Progenitor cell of endocrine pancreas (in vitro differentiated cells): ENCODE data around the gene SLC45A1. TPM values are rescaled to one million over a fixed set of nuclear protein-coding genes. Genes with fewer than 3 reads are reported as not detected.

ENCODE experiments used
- DNase-seq: peaks from one replicate; pipeline ENCODE4 v3.0.0; 2021; ENCODE audit warnings: low spot score; ENCODE audit not compliant: unreplicated experiment
- H3K27ac Mint-ChIP-seq: 2 replicates; pipeline ENCODE4 v1.8.0; 2021; ENCODE audit warnings: mild to moderate bottlenecking, moderate library complexity, mixed read lengths
- H3K27me3 Mint-ChIP-seq: 2 replicates; pipeline ENCODE4 v1.8.0; 2021; ENCODE audit warnings: mixed read lengths
- H3K36me3 Mint-ChIP-seq: 2 replicates; pipeline ENCODE4 v1.8.0; 2022; ENCODE audit warnings: mixed read lengths; ENCODE audit not compliant: insufficient read depth
- H3K4me1 Mint-ChIP-seq: 2 replicates; pipeline ENCODE4 v1.8.0; 2021; ENCODE audit warnings: low read depth, mixed read lengths
- H3K4me3 Mint-ChIP-seq: 2 replicates; pipeline ENCODE4 v1.8.0; 2021; ENCODE audit warnings: low read depth, mild to moderate bottlenecking, moderate library complexity, mixed read lengths
- H3K9me3 Mint-ChIP-seq: 2 replicates; pipeline ENCODE4 v1.8.0; 2021; ENCODE audit warnings: low read depth, mixed read lengths
- total RNA-seq: library from RNA; stranded (reverse); gene quantifications from 2 replicates; pipeline ENCODE4 v1.2.1, GENCODE V29; 2021
- TF ChIP-seq, protein P1 (sequence below): fragments of 200-600 bp; sonication (generic); IDR thresholded peaks from one replicate; pipeline ENCODE4 v1.5.0; 2021; ENCODE audit warnings: antibody characterized with exemption, mild to moderate bottlenecking; ENCODE audit not compliant: unreplicated experiment

The SLC45A1 gene
- total RNA-seq, 1 donor from 2014 or later: 0.86 TPM

- Mint-ChIP-seq H3K4me1 (peaks cover 2% of the 10 kb centered on the region), H3K9me3 (no peaks in the 10 kb centered on the region), H3K36me3 (peaks cover 1% of the 10 kb centered on the region), H3K27ac (peak overlapping the region; percentile 37), H3K4me3 (no peak overlapping the region), H3K27me3 (no peaks in the 10 kb centered on the region)
- TF ChIP-seq, protein P1, sequence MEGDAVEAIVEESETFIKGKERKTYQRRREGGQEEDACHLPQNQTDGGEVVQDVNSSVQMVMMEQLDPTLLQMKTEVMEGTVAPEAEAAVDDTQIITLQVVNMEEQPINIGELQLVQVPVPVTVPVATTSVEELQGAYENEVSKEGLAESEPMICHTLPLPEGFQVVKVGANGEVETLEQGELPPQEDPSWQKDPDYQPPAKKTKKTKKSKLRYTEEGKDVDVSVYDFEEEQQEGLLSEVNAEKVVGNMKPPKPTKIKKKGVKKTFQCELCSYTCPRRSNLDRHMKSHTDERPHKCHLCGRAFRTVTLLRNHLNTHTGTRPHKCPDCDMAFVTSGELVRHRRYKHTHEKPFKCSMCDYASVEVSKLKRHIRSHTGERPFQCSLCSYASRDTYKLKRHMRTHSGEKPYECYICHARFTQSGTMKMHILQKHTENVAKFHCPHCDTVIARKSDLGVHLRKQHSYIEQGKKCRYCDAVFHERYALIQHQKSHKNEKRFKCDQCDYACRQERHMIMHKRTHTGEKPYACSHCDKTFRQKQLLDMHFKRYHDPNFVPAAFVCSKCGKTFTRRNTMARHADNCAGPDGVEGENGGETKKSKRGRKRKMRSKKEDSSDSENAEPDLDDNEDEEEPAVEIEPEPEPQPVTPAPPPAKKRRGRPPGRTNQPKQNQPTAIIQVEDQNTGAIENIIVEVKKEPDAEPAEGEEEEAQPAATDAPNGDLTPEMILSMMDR: no peak
- DNase-seq: no peak
Observed at GRCh38 chr1:8343464-8344001, 25.6 kb downstream of the SLC45A1 start.

- TF ChIP-seq, protein P1: no peak
- Mint-ChIP-seq H3K36me3 (no peaks in the 10 kb centered on the region), H3K9me3 (no peaks in the 10 kb centered on the region), H3K27ac (peak overlapping the region; percentile 67), H3K4me1 (peaks cover 5% of the 10 kb centered on the region), H3K4me3 (no peak overlapping the region), H3K27me3 (no peaks in the 10 kb centered on the region)
- DNase-seq: no peak
Observed at GRCh38 chr1:8344893-8345507, 27.1 kb downstream of the SLC45A1 start.

- no peak for DNase-seq
- H3K27ac Mint-ChIP-seq: peak overlapping the region; percentile 30
- TF ChIP-seq, protein P1: no peak
- H3K4me3 Mint-ChIP-seq: no peak overlapping the region
- H3K4me1 Mint-ChIP-seq: peaks cover 5% of the 10 kb centered on the region
- no peaks in the 10 kb centered on the region for H3K9me3 Mint-ChIP-seq
- no peaks in the 10 kb centered on the region for H3K36me3 Mint-ChIP-seq
- H3K27me3 Mint-ChIP-seq: no peaks in the 10 kb centered on the region
Observed at GRCh38 chr1:8345621-8346415, 27.9 kb downstream of the SLC45A1 start.

GRCh38 chr1:8347635-8348034 is 29.7 kb downstream of the SLC45A1 start:
- H3K27ac Mint-ChIP-seq: peak overlapping the region; percentile 76
- DNase-seq: no peak
- no peaks in the 10 kb centered on the region for H3K27me3 Mint-ChIP-seq
- peaks cover 7% of the 10 kb centered on the region for H3K4me1 Mint-ChIP-seq
- peaks cover 1% of the 10 kb centered on the region for H3K36me3 Mint-ChIP-seq
- TF ChIP-seq, protein P1: no peak
- no peaks in the 10 kb centered on the region for H3K9me3 Mint-ChIP-seq
- H3K4me3 Mint-ChIP-seq: no peak overlapping the region

DNA sequence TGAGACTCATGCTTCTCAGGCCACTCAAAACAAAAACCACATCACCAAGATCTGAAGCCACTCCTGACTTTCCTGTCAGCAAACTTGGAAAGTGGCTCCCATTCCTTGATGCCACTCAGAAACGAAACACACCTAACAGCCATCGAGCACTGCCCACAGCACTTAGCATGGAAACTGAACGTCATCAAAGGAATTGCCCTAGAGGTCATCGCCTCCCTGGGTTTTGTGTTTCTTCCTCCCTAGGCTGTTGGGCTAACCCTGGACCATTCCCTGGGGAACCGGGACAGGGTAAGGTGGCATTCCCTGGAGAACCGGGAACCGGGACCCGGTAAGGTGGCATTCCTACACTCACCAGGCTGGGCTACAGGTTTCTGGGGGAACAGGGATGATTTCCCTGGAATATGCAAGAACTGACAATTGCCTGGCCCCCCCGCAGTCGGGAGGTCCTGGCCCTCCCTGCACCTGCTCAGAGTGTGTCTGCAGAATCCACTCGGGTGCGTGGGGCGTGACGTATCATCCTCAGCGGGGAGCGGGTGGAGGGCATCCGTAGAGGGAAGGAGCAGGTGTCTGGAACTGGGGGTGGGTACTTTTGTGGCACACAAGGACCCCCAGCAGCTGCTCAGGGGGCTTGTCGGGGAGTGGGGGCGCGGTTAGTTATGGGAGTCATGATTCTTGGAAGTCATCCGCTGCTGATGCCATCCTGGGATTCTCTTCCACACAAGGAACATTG is 30.3 kb downstream of the SLC45A1 start:
- Mint-ChIP-seq H3K4me1 (peaks cover 13% of the 10 kb centered on the region), H3K9me3 (no peaks in the 10 kb centered on the region), H3K27me3 (no peaks in the 10 kb centered on the region), H3K4me3 (no peak overlapping the region), H3K36me3 (peaks cover 6% of the 10 kb centered on the region), H3K27ac (peak overlapping the region; percentile 93)
- TF ChIP-seq, protein P1: no peak
- no peak for DNase-seq
